ENCODE results near the gene C4orf51.

- no peak for TF ChIP-seq RAD21 (IDR thresholded peaks at IDR 0.05; ENCODE audit: low read depth)
- TF ChIP-seq YY1 (IDR thresholded peaks at IDR 0.05; ENCODE audit: low read depth), result no peak
- TF ChIP-seq REST (IDR thresholded peaks at IDR 0.05; ENCODE audit: low read depth), result no peak
- TF ChIP-seq FOXM1 (IDR thresholded peaks at IDR 0.05; ENCODE audit: borderline replicate concordance, low read depth), result no peak
- TF ChIP-seq EP300 (IDR thresholded peaks at IDR 0.05; ENCODE audit: borderline replicate concordance), result no peak
Measured at GRCh38 chr4:145760176-145760575, 80.2 kb downstream of the C4orf51 start.

All from Ishikawa (cell line).